Dermis microvascular lymphatic vessel endothelial cell (primary cell): Measurements from ENCODE around the gene PCSK4. TPM values are rescaled to one million over a fixed set of nuclear protein-coding genes. Genes with fewer than 3 reads are reported as not detected.

Source experiments
- DNase-seq, 2 donors: peaks; one replicate each; pipeline versions ENCODE4 v3.0.0 to v3.0.0-alpha.2; 2010; ENCODE audit warnings: low read depth in 2 of 2
- total RNA-seq: library from RNA; depleted of rRNA; stranded (reverse); fragments of >200 nt; gene quantifications from 2 replicates; pipeline ENCODE4 v1.2.1, GENCODE V29; 2014

The PCSK4 gene
- total RNA-seq, 1 donor from 2014 or later, result 0.26 TPM

DNA sequence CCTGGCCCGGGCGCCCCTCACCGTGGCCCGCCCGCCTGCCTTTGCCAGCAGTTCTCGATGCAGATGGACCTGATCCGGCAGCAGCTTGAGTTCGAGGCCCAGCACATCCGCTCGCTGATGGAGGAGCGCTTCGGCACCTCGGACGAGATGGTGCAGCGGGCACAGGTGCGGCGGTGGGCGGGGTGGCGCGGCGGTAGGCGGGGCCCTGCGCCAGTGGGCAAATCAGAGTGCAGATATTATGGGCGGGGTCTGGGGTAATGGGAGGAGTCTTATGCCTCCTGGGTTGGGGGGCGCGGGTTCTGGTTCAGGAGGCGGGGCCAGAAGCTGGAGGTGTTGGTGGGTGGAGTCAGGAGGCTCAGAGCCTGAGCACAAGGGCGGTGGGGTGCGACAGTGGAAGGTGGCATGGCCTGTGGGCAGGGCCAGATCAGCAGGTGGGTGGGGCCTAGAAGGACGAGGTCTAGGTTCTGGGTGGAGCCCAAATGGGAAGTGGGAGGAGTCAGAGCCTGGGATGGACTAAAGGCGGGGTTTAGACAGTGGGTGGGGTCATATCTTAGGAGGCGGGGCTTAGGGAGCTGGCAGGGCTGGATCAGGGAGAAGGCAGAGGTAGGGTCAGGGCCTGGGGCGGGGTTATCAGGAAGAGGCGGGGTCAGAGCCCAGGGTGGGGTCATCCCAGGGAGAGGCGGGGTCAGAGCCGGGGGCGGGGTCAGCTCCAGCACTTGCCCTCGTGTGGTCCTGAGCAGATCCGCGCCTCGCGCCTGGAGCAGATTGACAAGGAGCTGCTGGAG, 34.6 kb downstream of the PCSK4 start:
- DNase-seq, result peak in 1 of 2 donors; percentile 54

DNA sequence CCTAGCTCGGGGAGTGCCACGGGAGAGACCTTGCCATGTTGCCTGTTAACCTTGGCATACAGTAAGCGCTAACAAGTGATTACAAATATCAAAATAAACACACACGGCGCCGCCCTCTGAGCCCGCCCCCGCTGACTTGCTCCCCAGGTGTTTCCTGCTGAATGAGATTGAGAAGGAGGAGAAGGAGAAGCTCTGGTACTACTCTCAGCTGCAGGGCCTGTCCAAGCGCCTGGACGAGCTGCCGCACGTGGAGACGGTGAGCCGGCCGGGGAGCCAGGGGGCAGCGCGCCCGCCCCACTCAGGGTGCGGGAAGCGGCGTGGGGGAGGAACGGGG, 35.2 kb downstream of the PCSK4 start:
- DNase-seq, result peak in 1 of 2 donors; percentile 81

GRCh38 chr19:1453525-1454364, 36.4 kb downstream of the PCSK4 start:
- peak in 1 of 2 donors; percentile 33 for DNase-seq

- DNase-seq, result no peak
Observed at GRCh38 chr19:1452802-1453524, 37.2 kb downstream of the PCSK4 start.

GRCh38 chr19:1451916-1452801, 38.0 kb downstream of the PCSK4 start:
- no peak for DNase-seq

DNA sequence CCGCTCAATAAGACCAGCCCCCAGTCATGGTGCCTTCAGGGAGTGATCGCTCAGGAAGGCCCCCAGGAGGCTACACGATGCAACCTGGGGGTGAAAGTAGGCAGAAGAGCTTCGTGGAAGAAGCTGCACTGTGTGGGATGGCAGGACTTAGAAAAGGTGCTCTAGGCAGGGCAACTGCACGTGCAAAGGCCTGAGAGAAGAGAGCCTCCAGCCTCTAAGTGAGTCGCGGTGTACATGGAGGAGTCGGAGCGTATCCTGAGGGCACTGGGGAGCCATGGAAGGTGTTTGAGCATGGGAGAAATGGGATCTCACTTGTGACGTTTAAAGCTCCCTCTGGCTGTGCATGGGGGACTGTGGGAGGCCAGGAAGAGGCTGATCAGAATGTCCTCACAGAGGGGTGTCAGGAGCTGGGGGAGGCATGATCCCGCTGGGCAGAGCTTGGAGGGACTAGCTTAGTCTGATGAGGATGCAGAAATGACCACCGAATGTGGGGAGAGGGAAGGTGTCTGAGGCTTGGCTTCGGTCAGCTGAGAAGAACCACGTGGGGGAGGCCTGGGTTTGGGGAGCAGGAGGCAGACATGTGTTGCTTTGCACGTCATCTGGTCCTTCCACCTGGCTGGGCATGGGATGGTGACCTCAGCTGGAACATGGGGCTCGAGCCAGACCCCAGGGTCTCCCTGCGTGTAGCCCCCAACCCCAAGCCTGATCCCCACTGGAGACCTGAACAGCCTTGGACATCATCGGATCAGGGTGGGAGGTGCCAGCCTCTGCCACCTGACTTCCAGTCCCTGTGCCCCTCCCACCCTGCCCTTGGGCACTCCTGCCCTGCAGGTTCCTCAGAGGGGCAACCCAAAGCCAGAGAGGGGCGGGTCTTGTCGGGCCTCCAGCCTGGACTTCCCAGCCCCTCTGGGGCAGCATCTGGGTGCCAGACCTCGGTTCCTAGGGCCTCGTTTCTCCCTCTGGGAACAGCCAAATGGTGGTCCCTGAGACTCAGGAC, 39.1 kb downstream of the PCSK4 start:
- no peak for DNase-seq

GRCh38 chr19:1449467-1450442, 40.4 kb downstream of the PCSK4 start, which contains the start of gene APC2:
TSS of gene APC2 (plus strand) at chr19:1450121. CDS start at chr19:1453002, 2,881 bp downstream.
- peak in 1 of 2 donors; percentile 35 for DNase-seq

DNA sequence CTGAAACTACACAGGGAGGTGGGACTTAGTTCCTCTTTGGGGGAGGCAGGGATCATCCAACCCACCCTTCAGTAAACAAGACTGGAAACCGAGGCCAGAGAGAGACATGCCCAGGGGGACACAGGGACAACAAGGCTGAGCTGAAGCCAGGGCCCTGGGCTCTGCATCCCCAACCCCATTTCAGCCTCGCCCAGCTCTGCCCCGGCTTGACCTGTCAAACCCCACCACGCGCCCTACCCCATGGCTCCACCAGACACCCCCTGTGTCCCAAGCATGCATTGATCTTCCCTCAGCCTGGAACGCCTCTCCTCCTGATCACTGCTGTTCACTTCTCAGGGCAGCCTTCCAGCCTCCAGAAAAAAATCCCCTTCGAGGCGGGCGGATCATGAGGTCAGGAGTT, 42.2 kb downstream of the PCSK4 start:
- DNase-seq, result no peak

GRCh38 chr19:1447504-1447903, 42.6 kb downstream of the PCSK4 start:
- no peak for DNase-seq

- DNase-seq, result peak in 1 of 2 donors; percentile 25
Observed at GRCh38 chr19:1446713-1447481, 43.3 kb downstream of the PCSK4 start.

DNA sequence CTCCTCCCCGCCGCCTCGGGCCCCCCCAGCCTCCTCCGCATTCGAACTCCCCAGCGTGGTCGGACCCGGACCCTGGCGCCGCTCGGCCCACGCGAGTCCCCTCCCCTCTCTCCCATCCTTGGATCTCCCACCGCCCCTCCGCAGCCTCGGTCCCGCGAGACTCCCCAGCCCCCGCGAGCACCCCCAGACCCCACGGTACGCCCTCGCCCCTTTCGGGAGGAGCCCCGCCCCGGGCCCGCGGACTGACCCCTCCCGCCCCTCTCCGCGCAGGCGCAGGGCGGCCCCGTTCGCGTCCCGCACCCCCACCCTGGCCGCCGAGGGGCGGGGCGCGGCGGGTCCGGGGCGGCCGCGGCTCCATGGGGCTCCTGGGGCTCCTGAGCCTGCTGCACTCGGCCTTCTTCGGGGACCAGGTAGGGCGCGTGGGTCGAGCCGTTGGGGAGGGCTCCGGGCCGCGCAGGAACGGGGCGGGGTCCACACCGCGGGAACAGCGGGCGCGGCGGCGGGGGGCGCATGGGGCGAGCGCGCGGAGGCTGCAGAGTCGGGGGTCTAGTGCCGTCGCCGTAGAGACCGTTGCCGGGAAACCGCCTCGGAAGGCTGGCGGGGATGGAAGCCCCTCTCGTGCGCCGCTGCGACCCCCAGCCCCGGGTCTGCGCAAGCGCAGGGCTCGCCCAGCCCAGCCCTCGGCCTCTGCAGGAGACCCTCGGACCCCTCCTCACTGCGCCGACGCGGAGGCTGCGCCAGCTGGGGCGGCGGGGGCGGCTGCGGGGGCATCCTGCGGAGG, 44.0 kb downstream of the PCSK4 start:
- no peak for DNase-seq

DNA sequence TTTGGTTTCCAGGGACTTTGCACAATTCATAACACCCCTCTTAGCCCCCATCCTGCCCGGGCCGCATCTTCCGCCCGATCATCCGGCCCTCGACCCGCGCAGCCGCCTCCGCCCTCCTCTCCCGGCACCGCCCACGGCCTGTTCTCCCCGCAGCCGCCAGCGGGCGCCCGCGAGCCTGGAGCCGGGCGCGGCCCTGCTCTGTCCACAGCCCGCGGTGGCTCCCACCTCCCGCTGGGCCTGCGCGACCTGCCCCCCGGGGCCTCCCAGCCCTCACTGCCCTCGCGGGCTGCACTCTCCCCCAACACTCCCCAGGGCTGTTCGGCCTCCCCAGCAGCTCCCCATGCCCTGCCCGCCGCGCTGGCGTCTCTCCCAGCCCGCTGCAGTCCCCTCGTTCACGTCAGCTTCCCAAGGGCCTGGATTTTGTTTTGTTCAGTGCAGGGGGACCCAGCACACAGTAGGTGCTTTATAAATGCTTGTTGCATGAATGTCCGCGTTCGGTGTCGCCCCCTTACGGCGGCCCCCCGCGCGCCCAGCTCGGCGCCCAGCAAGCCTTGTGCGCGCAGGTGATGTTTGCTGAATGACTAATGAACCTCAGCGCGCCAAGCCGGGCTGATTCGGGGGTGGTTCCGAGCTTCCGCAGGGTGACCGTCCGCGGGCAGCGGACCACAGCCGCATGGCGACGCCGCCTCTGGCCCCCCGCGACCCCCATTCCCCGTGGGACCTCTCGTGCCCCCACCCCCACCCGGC, 44.8 kb downstream of the PCSK4 start:
- peak in 1 of 2 donors; percentile 52 for DNase-seq

- no peak for DNase-seq
Observed at GRCh38 chr19:1441677-1442438, 48.3 kb downstream of the PCSK4 start.

- DNase-seq, result no peak
Observed at GRCh38 chr19:1441022-1441426, 49.1 kb downstream of the PCSK4 start.

- no peak for DNase-seq
Observed at GRCh38 chr19:1440418-1440801, 49.7 kb downstream of the PCSK4 start.
